ENCODE measurements around the gene FLCN. TPM values are rescaled to one million over a fixed set of nuclear protein-coding genes. Genes with fewer than 3 reads are reported as not detected.
A peak's percentile ranks its signal among the peaks of the same experiment; 100 is the strongest.
"Not testable (repeated sequence)": the region's sequence is repeated elsewhere in the genome, so short reads cannot be mapped to it uniquely, and the experiment has no call there.

The FLCN gene, protein sequence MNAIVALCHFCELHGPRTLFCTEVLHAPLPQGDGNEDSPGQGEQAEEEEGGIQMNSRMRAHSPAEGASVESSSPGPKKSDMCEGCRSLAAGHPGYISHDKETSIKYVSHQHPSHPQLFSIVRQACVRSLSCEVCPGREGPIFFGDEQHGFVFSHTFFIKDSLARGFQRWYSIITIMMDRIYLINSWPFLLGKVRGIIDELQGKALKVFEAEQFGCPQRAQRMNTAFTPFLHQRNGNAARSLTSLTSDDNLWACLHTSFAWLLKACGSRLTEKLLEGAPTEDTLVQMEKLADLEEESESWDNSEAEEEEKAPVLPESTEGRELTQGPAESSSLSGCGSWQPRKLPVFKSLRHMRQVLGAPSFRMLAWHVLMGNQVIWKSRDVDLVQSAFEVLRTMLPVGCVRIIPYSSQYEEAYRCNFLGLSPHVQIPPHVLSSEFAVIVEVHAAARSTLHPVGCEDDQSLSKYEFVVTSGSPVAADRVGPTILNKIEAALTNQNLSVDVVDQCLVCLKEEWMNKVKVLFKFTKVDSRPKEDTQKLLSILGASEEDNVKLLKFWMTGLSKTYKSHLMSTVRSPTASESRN
- total RNA-seq (2014; rRNA removed; shearing (Covaris generic)): 24.2 and 27.1 TPM in 2 replicates
- polyA plus RNA-seq (2014; cell fraction: nucleus; rRNA removed): 19.7 and 29.7 TPM in 2 replicates

DNA sequence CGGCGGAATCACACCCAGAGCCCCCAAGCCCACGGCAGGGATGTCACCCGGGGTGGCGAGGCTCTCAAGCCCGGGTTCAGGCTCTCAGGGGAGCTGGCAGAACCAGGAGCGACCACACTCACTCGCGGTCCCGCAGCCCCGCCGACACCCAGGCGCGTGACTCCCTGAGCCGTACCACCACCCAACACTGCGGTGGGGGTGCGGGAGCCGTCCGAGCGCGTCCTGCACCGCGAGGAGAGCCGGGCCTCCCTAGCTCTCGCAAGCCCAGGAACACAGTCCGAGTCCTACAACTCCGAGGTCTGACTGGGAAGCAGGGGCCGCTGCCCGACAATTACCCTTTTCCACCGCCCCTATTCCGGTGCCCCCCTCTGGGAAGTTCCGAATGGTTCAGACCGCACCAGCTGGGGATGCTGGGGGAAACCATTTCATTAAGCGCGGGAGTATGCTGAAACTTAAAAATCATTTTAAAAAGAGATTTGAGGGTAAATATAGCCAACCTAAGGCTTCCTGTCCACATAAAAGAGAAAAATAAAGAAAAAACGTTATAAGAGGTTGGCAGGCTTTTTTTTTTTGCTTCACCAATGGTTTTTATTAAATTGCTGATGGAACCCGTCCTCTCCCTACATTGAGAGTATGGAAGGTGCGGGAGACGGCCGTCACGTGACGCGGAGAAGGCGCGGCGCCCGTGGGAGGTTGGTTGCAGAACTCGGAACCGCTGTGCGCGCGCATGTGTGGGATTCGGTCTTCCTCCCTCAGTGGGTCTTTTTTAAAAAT is at the start of gene FLCN:
FLCN (minus strand) TSS at position 143 of the 774 bp plus-strand sequence. CDS start 9,031 bp downstream, outside the sequence.
- peak; percentile 73 for DNase-seq (ENCODE audit: extremely low read depth, low read depth)

DNA sequence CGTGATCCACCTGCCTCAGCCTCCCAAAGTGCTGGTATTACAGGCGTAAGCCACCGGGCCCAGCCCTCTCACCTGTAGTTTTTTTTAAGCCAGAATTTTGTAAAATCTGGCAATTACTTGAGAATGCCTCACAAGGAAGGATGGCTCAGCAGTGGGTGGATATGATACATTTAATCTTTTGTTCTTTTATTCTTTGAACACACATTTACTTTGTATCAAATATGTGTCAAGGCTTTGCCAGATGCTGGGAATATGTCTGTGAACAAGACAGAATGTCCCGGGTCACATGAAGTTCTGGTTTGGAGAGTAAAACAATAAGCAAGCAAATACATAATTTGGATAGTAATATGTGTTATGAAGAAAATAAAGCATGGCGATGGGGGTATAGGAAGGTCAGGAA is 49.0 kb upstream of the FLCN start:
- no peak for DNase-seq (ENCODE audit: extremely low read depth, low read depth)

DNA sequence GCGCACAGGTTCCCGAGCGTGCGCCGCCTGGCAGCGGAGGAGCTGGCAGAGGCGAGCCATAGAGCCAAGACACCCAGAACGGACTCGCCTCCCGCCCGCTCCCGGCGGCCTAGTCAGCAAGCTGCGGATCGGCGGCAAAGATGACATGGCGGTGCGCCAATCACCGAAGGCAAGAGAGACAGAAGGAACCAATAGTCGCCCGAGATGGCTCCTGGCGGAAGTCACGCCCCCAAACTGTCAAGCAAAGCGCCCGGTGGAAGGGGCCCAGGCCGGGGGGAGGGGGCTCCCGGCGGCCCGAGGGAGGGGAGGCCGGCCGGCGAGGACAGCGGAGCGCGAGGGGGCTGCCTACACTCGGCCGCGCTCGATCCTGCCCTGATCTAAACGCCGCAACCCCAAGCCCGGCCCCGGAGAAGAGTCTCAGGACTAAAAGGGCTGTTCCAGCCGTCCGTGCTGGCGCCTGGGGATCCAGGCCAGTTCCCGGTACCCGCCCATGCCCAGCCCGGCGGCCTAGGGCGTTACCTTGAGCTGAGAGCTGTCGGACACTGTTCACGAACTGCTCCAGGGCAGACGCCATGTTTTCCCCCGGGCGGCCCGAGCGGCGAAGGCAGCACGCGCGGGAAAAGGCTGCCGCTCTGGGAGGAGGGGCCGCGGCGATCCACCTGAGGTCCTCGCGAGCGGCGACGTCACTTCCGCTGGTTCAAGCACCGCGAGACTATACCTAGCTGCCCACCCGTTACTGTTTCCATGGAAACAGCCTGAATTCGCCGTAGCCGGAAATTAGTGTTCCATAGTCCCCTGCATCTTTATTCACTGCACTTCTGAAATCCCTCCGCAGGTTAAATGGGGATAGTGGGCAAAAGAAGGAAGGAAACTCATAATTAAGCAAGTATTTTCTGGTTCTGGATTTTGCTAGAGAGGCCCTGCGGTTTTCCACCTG is 43.9 kb upstream of the FLCN start, which contains the start of gene COPS3:
COPS3 (minus strand) TSS at position 634 of the 937 bp plus-strand sequence; CDS start at position 574, 60 bp downstream.
- DNase-seq (ENCODE audit: extremely low read depth, low read depth): peak; percentile 96

DNA sequence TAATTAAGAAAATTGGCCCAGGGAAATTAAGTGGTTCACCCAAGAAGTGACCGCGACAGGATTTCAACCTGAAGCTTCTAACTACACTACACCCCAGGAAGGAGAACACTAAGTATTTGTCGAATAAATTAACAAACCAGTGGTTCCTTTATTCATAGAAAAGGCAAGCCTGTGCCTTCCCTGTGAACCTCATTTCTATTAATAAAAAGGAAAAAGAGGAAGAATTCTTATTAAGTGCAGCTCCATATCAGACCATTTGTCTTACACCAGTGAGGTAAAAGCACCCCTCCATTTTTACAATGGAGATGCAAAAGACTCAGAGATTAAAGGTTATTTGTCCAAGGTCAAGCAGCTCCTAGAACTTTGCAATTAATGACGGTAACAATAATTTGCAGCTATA is 42.3 kb upstream of the FLCN start:
- DNase-seq (ENCODE audit: extremely low read depth, low read depth): no peak

DNA sequence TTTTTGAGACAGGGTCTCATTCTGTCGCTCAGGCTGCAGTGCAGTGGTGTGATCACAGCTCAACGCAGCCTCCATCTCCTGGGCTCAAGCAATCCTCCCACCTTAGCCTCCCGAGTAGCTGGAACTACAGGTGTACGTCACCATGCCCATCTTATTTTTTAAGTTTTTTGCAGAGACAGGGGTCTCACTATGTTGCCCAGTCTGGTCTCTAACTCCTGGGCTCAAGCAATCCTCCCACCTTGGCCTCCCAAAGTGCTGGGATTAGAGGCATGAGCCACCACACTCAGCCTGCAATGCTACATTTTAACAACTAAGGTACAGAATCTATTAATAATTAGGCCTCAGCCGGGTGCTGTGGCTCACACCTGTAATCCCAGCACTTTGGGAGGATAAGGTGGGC is 40.5 kb upstream of the FLCN start:
- DNase-seq (ENCODE audit: extremely low read depth, low read depth): not testable (repeated sequence)

DNA sequence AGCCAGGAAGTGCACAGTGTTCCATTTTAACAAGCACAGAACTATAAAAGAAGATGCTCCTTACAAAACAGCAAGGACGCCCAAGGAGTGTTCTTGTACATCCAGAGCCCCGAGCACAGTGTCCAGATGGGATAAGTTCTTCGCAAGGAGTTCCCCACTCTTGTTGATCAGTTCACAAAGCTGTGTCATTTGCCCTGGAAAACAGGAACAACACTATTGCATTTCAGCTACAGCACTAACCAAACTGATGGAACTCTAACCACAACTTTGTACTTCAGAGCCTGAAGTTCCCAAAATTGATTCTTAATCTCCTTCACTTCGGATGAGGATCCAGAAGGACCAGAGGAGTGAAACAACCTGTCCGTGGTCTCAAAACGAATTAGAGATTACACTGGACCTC is 39.0 kb upstream of the FLCN start:
- no peak for DNase-seq (ENCODE audit: extremely low read depth, low read depth)

DNA sequence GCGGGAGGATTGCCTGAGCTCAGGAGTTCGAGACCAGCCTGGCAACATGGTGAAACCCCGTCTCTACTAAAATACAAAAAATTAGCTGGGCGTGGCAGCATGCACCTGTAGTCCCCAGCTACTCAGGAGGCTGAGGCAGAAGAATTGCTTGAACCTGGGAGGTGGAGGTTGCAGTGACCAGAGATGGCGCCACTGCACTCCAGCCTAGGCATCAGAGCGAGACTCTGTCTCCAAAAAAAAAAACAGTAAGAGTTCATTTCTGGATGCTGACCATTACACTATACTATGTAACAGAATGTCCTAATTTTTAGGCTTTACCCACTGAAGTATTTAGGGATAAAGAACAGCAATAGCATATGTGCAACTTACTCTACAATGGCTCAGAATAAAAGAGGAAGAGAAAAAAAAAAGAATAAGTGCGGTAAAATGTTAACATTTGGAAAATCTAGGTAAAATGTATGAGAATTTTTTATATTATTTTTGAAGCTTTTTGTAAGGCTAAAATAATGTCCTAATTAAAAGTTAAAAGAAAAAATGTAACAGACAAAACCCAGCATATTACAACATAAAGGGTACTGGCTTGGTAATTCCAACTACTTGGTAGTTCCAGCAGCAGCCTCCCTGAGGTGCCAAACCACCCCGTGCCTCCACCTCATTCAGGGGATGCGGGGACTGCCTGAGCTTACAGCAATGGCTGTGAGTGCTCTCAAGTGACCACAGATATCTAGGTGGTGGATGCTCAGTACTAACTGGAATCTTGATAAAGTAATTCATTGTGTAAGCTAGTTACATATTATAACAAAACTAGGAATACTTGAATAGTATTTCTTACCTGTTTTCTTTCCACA is 33.2 kb upstream of the FLCN start:
- no peak for DNase-seq (ENCODE audit: extremely low read depth, low read depth)

DNA sequence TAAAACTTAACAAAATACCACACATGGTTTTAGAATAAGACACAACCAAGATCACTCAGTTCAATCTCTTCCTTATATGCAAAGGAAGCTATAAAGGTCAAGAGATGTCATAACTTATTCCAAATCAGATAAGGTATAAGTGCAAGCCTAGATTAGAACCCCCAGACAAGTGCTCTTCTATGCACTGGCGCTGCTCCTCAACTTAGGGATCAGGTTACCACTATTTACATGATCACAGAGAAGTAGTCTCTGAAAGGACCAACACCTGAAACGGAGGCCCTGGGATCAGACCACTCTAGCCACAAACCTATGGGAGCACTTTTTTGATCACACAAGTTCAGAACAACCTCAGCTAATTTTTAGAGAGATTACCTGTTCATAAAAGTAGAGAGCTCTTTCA is 27.5 kb upstream of the FLCN start:
- DNase-seq (ENCODE audit: extremely low read depth, low read depth): no peak

DNA sequence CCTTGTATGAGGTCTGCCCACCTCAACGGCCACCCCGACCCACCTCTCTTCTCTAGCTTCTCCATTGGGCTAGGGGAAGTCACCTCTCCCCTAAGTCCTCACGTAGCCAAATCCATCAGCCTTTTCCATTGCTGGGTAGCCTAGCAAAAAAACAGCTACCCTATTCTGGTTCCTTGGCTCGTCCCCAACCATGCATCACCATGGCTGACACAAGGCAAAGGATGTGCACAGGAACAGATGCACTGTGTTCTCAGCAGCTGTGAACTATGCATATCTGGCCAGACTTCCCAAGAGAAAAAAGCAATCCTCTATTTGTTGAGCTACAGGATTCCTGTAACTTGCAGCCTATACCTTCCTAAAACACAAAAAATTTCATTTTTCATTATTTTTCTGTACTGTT is 22.0 kb upstream of the FLCN start:
- no peak for DNase-seq (ENCODE audit: extremely low read depth, low read depth)

DNA sequence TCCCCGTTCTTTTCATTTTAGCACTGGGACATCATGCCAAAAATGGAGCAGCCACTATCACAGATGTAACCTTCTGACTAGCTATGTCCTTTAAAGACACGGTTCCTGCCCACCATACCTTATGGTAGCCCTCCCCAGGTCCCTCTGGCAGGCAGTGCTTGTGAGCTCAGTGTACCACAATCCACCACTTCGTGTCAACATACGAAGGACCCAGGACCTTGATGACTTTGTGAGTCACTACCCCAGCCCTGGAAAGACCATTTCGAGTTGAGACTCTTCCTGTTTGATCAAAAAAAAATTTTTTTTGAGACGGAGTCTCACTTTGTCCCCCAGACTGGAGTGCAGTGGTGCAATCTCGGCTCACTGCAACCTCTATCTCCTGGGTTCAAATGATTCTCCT is 21.0 kb upstream of the FLCN start:
- DNase-seq (ENCODE audit: extremely low read depth, low read depth): no peak

DNA sequence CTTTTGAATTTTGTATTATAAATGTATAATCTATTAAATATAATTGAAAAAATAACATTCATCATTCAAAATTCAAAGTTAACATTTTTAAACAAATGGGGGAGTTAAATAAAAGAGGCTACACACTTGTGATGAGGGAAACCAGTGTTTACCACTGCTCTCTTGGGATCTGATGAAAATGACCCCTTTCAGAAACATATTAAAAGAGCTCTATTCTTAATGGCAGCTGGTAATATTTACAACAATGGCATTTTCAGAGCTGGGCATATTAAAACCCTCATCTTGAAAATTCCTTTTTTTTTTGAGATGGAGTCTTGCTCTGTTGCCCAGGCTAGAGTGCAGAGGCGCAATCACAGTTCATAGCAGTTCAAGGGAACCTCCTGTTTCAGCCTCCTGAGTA is 19.3 kb upstream of the FLCN start:
- no peak for DNase-seq (ENCODE audit: extremely low read depth, low read depth)

DNA sequence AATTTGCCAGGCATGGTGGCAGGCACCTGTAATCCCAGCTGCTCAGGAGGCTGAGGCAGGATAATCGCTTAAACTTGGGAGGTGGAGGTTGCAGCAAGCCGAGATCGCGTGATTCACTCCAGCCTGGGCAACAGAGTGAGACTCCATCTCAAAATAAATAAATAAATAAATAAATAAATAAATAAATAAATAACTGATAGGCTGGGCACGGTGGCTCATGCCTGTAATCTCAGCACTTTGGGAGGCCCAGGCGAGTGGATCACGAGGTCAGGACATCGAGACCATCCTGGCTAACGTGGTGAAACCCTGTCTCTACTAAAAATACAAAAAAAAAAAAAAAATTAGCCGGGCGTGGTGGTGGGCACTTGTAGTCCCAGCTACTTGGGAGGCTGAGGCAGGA is 18.7 kb upstream of the FLCN start:
- DNase-seq (ENCODE audit: extremely low read depth, low read depth): not testable (repeated sequence)

DNA sequence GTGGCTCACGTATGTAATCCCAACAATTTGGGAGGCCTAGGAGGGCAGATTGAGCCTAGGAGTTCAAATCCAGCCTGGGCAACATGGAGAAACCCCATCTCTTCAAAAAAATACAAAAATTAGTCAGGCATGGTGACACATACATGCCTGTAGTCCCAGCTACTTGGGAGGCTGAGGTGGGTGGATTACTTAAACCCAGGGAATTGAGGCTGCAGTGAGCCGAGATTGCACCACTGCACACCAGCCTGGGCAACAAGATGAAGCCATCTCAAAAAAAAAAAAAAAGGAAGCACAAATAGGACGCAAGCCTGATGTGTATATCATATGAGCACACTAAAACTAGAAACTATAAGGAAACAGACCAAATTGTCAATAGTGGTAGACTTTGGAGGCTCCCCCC is 17.1 kb upstream of the FLCN start:
- no peak for DNase-seq (ENCODE audit: extremely low read depth, low read depth)

DNA sequence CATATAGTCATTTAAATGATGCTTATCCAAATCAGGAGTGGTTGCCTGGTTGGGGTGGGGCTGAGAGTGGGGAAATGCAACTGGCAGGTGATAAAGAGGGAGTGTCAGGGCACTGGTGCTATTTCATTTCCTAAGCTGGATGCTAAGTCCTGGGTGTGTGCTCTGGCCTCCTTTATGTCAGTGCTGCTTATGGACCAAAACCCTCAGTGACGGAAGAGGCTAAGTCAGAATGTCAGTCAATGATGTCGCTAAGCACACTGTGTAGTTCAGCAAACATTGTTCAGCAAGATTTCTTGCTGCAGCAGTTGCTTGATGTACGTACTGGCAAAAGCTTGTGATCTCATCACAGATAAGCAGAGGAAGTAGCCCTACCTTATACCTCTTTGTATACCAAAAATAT is 16.4 kb upstream of the FLCN start:
- DNase-seq (ENCODE audit: extremely low read depth, low read depth): no peak

DNA sequence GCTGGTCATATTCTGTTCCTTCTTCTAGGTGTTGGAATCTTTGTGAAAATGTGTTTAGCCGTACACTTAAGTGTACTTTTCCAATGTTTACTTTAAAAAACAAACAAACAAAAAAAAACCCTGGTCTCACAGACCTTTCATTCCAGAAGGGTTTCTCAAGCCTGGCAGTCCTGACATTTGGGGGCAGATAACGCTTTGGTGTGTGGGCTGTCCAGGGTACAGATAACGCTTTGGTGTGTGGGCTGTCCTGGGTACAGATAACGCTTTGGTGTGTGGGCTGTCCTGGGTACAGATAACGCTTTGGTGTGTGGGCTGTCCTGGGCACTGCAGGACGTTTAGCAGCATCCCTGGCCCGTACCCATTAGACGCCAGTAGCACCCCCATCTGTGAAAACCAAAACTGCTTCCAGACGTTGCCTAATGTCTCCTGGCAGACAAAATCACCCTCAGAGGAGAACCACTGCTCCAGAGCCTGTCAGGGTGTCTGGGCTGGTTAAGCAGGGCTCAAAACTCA is 15.2 kb upstream of the FLCN start:
- DNase-seq (ENCODE audit: extremely low read depth, low read depth): no peak

DNA sequence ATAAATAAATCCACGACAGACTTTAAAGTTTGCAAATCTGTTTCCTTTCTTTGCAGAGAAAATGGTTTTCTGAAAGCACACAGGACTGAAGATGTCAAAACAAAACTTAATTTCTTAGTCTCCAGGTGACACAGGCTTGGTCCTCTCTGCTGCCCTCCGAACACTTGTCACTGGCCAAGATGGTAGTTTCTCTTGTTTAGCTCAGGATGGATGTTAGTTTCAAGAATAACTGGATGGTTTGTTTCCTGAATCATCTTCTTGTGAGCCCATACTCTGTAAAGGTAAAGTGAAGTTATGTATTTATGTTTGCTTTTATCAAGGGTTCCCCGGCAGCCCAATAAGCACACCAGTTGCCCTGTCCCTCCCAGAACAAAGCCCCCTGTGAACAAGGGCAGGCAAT is 9.9 kb upstream of the FLCN start:
- no peak for DNase-seq (ENCODE audit: extremely low read depth, low read depth)

DNA sequence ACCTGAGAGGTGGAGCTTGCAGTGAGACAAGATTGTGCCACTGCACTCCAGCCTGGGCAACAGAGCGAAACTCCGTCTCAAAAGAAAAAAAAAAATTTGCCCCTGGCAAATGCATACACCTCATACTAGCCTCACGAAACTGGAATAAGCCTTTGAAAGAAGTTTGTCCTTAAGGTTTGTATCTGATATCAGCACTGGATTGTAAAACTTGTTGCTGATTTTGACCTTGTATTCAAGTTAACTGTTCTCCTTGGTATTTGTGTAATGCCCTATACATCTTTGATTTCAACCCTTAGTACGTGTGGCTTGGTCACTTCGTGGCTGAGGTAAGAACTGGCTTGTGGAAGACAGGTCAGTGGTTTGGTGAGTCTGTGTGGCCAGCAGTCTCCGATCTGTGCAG is 6.2 kb upstream of the FLCN start:
- no peak for DNase-seq (ENCODE audit: extremely low read depth, low read depth)

DNA sequence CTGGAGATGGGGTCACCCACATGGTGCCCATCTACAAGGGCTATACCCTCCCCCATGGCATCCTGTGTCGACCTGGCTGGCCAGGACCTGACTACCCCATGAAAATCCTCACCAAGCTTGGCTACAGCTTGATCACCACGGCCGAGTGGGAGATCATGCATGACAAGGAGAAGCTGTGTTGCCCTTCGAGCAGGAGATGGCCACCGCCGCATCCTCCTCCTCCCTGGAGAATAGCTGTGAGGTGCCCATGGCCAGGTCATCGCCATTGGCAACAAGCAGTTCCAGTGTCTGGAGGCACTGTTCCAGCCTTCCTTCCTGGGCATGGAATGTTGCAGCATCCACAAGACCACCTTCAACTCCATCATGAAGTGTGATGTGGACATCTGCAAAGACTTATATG is 5.3 kb upstream of the FLCN start:
- no peak for DNase-seq (ENCODE audit: extremely low read depth, low read depth)

DNA sequence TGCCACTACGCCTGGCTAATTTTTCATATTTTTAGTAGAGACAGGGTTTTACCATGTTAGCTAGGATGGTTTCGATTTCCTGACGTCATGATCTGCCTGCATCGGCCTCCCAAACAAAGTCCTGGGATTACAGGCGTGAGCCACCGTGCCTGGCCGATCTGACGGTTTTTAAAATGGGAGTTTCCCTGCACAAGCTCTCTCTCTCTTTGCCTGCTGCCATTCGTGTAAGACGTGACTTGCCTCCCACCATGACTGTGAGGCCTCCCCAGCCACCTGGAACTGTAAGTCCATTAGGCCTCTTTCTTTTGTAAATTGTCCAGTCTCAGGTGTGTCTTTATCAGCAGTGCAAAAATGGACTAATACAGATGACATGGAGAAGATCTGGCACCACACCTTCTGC is 4.7 kb upstream of the FLCN start:
- DNase-seq (ENCODE audit: extremely low read depth, low read depth): no peak
